H9 (cell line): Measurements from ENCODE around the gene CCDC88C. TPM values are rescaled to one million over a fixed set of nuclear protein-coding genes. Genes with fewer than 3 reads are reported as not detected.

ENCODE experiments used
- DNase-seq: peaks from one replicate; pipeline ENCODE4 v3.0.0-alpha.2; 2017
- H2AFZ ChIP-seq: one replicate; pipeline ENCODE4 v1.6.1; 2013; ENCODE audit warnings: mild to moderate bottlenecking, low read length, control low read depth, moderate library complexity
- H2AK5ac ChIP-seq: 2 replicates; pipeline ENCODE4 v1.6.1; 2013; ENCODE audit warnings: low read length, control low read depth, mixed read lengths; ENCODE audit not compliant: insufficient read length
- H2BK120ac ChIP-seq: one replicate; pipeline ENCODE4 v1.6.1; 2013; ENCODE audit warnings: low read depth, mild to moderate bottlenecking, low read length, control low read depth, inconsistent platforms; ENCODE audit not compliant: poor library complexity, severe bottlenecking
- H2BK12ac ChIP-seq: 2 replicates; pipeline ENCODE4 v1.6.1; 2013; ENCODE audit warnings: low read length, control low read depth, mixed read lengths, low read depth; ENCODE audit not compliant: insufficient read length
- H2BK15ac ChIP-seq: 2 replicates; pipeline ENCODE4 v1.6.1; 2013; ENCODE audit warnings: low read depth, low read length, control low read depth
- H2BK20ac ChIP-seq: one replicate; pipeline ENCODE4 v1.6.1; 2013; ENCODE audit warnings: low read depth, mild to moderate bottlenecking, low read length, control low read depth, inconsistent platforms; ENCODE audit not compliant: poor library complexity, severe bottlenecking
- H2BK5ac ChIP-seq: 2 replicates; pipeline ENCODE4 v1.6.1; 2013; ENCODE audit warnings: low read length, control low read depth, mixed read lengths; ENCODE audit not compliant: insufficient read length
- H3K14ac ChIP-seq: 2 replicates; pipeline ENCODE4 v1.6.1; 2013; ENCODE audit warnings: low read length, control low read depth; ENCODE audit not compliant: insufficient read depth
- H3K18ac ChIP-seq: 2 replicates; pipeline ENCODE4 v1.6.1; 2013; ENCODE audit warnings: low read depth, mild to moderate bottlenecking, mixed read lengths, low read length, control low read depth; ENCODE audit not compliant: insufficient read length
- H3K23ac ChIP-seq: 2 replicates; pipeline ENCODE4 v1.6.1; 2013; ENCODE audit warnings: low read length, control low read depth, mixed read lengths, low read depth; ENCODE audit not compliant: insufficient read length
- H3K23me2 ChIP-seq: 2 replicates; pipeline ENCODE4 v1.6.1; 2013; ENCODE audit warnings: low read depth, mild to moderate bottlenecking, mixed read lengths, low read length, control low read depth; ENCODE audit not compliant: insufficient read length, poor library complexity, severe bottlenecking
- H3K27ac ChIP-seq: 2 replicates; pipeline ENCODE4 v1.5.1; 2013; ENCODE audit warnings: low read length, control low read depth, mixed read lengths, low read depth; ENCODE audit not compliant: insufficient read length
- H3K27me3 ChIP-seq: 2 replicates; pipeline ENCODE4 v1.6.1; 2013; ENCODE audit warnings: low read length, control low read depth, inconsistent platforms; ENCODE audit not compliant: insufficient read depth
- H3K4ac ChIP-seq: 2 replicates; pipeline ENCODE4 v1.6.1; 2013; ENCODE audit warnings: low read depth, mild to moderate bottlenecking, control low read depth, inconsistent platforms, low read length, moderate library complexity
- H3K4me1 ChIP-seq: 2 replicates; pipeline ENCODE4 v1.6.1; 2013; ENCODE audit warnings: low read length, control low read depth, inconsistent platforms; ENCODE audit not compliant: insufficient read depth
- H3K4me2 ChIP-seq: 2 replicates; pipeline ENCODE4 v1.6.1; 2013; ENCODE audit warnings: low read length, control low read depth, mixed read lengths; ENCODE audit not compliant: insufficient read length, insufficient read depth
- H3K56ac ChIP-seq: 2 replicates; pipeline ENCODE4 v1.6.1; 2013; ENCODE audit warnings: low read depth, mild to moderate bottlenecking, mixed read lengths, low read length, control low read depth; ENCODE audit not compliant: insufficient read length
- H3K79me1 ChIP-seq: 2 replicates; pipeline ENCODE4 v1.6.1; 2013; ENCODE audit warnings: low read depth, mild to moderate bottlenecking, moderate library complexity, low read length, control low read depth, inconsistent platforms; ENCODE audit not compliant: insufficient read depth, poor library complexity, severe bottlenecking
- H3K79me2 ChIP-seq: 2 replicates; pipeline ENCODE4 v1.6.1; 2013; ENCODE audit warnings: low read length, control low read depth, inconsistent platforms; ENCODE audit not compliant: insufficient read depth
- H3K9ac ChIP-seq: 2 replicates; pipeline ENCODE4 v1.6.1; 2013; ENCODE audit warnings: low read length, control low read depth, mixed read lengths; ENCODE audit not compliant: insufficient read length; ENCODE audit errors: extremely low read depth
- H3K9me3 ChIP-seq: one replicate; pipeline ENCODE4 v1.6.1; 2013; ENCODE audit warnings: low read depth, low read length, inconsistent platforms; ENCODE audit not compliant: control insufficient read depth
- H3T11ph ChIP-seq: one replicate; pipeline ENCODE4 v1.6.1; 2013; ENCODE audit warnings: mild to moderate bottlenecking, low read length, control low read depth, inconsistent platforms
- H4K20me1 ChIP-seq: one replicate; pipeline ENCODE4 v1.6.1; 2013; ENCODE audit not compliant: control insufficient read depth, insufficient read length, insufficient read depth
- H4K5ac ChIP-seq: 2 replicates; pipeline ENCODE4 v1.6.1; 2013; ENCODE audit warnings: low read depth, mild to moderate bottlenecking, mixed read lengths, low read length, control low read depth; ENCODE audit not compliant: insufficient read length
- H4K8ac ChIP-seq: replicated peaks from 2 replicates; pipeline ENCODE4 v1.6.1; 2013; ENCODE audit warnings: low read length, control low read depth, mixed read lengths, low read depth; ENCODE audit not compliant: insufficient read length
- H4K91ac ChIP-seq: 2 replicates; pipeline ENCODE4 v1.6.1; 2013; ENCODE audit warnings: low read depth, mild to moderate bottlenecking, moderate library complexity, mixed read lengths, low read length, control low read depth; ENCODE audit not compliant: insufficient read length
- H3K27ac Mint-ChIP-seq, 3 experiments: 2 replicates in 2 of 3; 3 replicates in 1 of 3; pipeline ENCODE4 v1.8.0; 2020 to 2021; ENCODE audit warnings: mixed read lengths in 3 of 3, mild to moderate bottlenecking in 1 of 3, moderate library complexity in 1 of 3
- H3K27me3 Mint-ChIP-seq: 2 replicates; pipeline ENCODE4 v1.8.0; 2021; ENCODE audit warnings: low read depth, mild to moderate bottlenecking, moderate library complexity, mixed read lengths
- H3K36me3 Mint-ChIP-seq, 3 experiments: 2 replicates in 2 of 3; 3 replicates in 1 of 3; pipeline ENCODE4 v1.8.0; 2020 to 2021; ENCODE audit warnings: low read depth in 3 of 3, mixed read lengths in 3 of 3; ENCODE audit not compliant: insufficient read depth in 1 of 3
- H3K4me1 Mint-ChIP-seq, 2 experiments: 2 replicates each; pipeline ENCODE4 v1.8.0; 2020; ENCODE audit warnings: mixed read lengths in 2 of 2
- H3K4me3 Mint-ChIP-seq, 2 experiments: 2 replicates in 1 of 2; 3 replicates in 1 of 2; pipeline ENCODE4 v1.8.0; 2020 to 2021; ENCODE audit warnings: mild to moderate bottlenecking in 2 of 2, mixed read lengths in 2 of 2, moderate library complexity in 1 of 2
- H3K9me3 Mint-ChIP-seq, 2 experiments: 2 replicates in 1 of 2; 3 replicates in 1 of 2; pipeline ENCODE4 v1.8.0; 2020; ENCODE audit warnings: mild to moderate bottlenecking in 2 of 2, mixed read lengths in 2 of 2, moderate library complexity in 1 of 2
- WGBS: extraction: QIAGEN DNeasy Blood & Tissue Kit; methylation state at CpG from one replicate; pipeline ENCODE4 v1.1.7; 2013; ENCODE audit warnings: missing lambda C conversion rate, low lambda C conversion rate, mixed read lengths; ENCODE audit not compliant: insufficient read length; ENCODE audit errors: extremely low coverage; 5-methylcytosine and 5-hydroxymethylcytosine counted together
- total RNA-seq: library from RNA; stranded (reverse); gene quantifications from 2 replicates; pipeline ENCODE4 v1.2.1, GENCODE V29; 2021
- TF ChIP-seq, protein P1 (sequence below): fragments of 200-600 bp; sonication (generic); conservative IDR thresholded peaks from 3 replicates; pipeline ENCODE4 v1.8.0; 2021; ENCODE audit warnings: antibody characterized with exemption, mild to moderate bottlenecking

Gene CCDC88C
- total RNA-seq, 1 experiment from 2014 or later = 52.4 TPM

- peaks cover 11 to 40% (median 27%) of the 10 kb centered on the region in 3 experiments for H3K36me3 Mint-ChIP-seq
- H3K27me3 Mint-ChIP-seq = no peaks in the 10 kb centered on the region
- peaks cover 0 to 8% of the 10 kb centered on the region in 2 experiments; a peak in 1 of 4 replicates for H3K4me1 Mint-ChIP-seq
- Histone ChIP-seq H3K14ac (no peak overlapping the region), H3K18ac (no peak overlapping the region), H2BK15ac (no peak overlapping the region), H3K79me2 (no peaks in the 10 kb centered on the region), H3K23me2 (no peaks in the 10 kb centered on the region), H3K4ac (no peak overlapping the region), H4K5ac (no peak overlapping the region), H3T11ph (no peak overlapping the region), H3K9ac (no peak overlapping the region), H2AK5ac (no peak overlapping the region), H3K4me2 (no peak overlapping the region), H4K91ac (no peak overlapping the region), H4K20me1 (no peaks in the 10 kb centered on the region), H3K9me3 (no peaks in the 10 kb centered on the region), H3K79me1 (no peaks in the 10 kb centered on the region), H3K23ac (no peak overlapping the region), H3K56ac (no peak overlapping the region), H2AFZ (no peak overlapping the region), H3K27ac (no peak overlapping the region), H2BK20ac (no peak overlapping the region), H2BK5ac (no peak overlapping the region), H4K8ac (no peak overlapping the region), H3K4me1 (no peaks in the 10 kb centered on the region), H2BK12ac (no peak overlapping the region), H3K27me3 (no peaks in the 10 kb centered on the region), H2BK120ac (no peak overlapping the region)
- no peak for DNase-seq
- no peak overlapping the region for H3K4me3 Mint-ChIP-seq
- no CpG with 5 or more reads among the region's 27 CpGs for WGBS
- TF ChIP-seq, protein P1, sequence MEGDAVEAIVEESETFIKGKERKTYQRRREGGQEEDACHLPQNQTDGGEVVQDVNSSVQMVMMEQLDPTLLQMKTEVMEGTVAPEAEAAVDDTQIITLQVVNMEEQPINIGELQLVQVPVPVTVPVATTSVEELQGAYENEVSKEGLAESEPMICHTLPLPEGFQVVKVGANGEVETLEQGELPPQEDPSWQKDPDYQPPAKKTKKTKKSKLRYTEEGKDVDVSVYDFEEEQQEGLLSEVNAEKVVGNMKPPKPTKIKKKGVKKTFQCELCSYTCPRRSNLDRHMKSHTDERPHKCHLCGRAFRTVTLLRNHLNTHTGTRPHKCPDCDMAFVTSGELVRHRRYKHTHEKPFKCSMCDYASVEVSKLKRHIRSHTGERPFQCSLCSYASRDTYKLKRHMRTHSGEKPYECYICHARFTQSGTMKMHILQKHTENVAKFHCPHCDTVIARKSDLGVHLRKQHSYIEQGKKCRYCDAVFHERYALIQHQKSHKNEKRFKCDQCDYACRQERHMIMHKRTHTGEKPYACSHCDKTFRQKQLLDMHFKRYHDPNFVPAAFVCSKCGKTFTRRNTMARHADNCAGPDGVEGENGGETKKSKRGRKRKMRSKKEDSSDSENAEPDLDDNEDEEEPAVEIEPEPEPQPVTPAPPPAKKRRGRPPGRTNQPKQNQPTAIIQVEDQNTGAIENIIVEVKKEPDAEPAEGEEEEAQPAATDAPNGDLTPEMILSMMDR = no peak
- H3K9me3 Mint-ChIP-seq = no peaks in the 10 kb centered on the region
- no peak overlapping the region for H3K27ac Mint-ChIP-seq
These were observed 144.2 kb downstream of the CCDC88C start for GRCh38 chr14:91273273-91273884.
